PC-3 (cell line): ENCODE data around the gene EPB41L4B. TPM values are rescaled to one million over a fixed set of nuclear protein-coding genes. Genes with fewer than 3 reads are reported as not detected.
"Not testable (repeated sequence)": the region's sequence is repeated elsewhere in the genome, so short reads cannot be mapped to it uniquely, and the experiment has no call there.

ENCODE experiments used
- ATAC-seq: fragments of 200-7000 bp; cut with Tn5 transposase; 2 replicates; pipeline ENCODE4 v1.9.1; 2020; ENCODE audit warnings: mild to moderate bottlenecking, moderate library complexity
- BruUV-seq: library from RNA; stranded (reverse); fragments of 400-500 nt; replicated peaks from 2 replicates; lab custom pipeline; 2021; lab: Mats Ljungman, UMichigan
- CTCF ChIA-PET: fragments of 300-600 bp; sonication (Branson Sonifier 250); formaldehyde crosslinking; loops from one replicate; lab custom pipeline; 2022; ENCODE audit warnings: antibody characterized with exemption; lab: Charles Lee
- POLR2A ChIA-PET: fragments of 300-600 bp; sonication (Branson Sonifier 250); formaldehyde crosslinking; loops from one replicate; lab custom pipeline; 2022; ENCODE audit warnings: antibody characterized with exemption; ENCODE audit not compliant: unreplicated experiment; lab: Charles Lee
- DNase-seq: peaks from one replicate; pipeline ENCODE4 v3.0.0-alpha.2; 2015
- H2AFZ ChIP-seq: fragments of 300-600 bp; sonication (generic); 2 replicates; pipeline ENCODE4 v1.6.0; 2016; ENCODE audit warnings: antibody characterized with exemption, low read length
- H3F3A ChIP-seq: fragments of 300-600 bp; sonication (generic); one replicate; pipeline ENCODE4 v1.6.0; 2017; ENCODE audit warnings: antibody characterized with exemption, low read length, control low read depth, mild to moderate bottlenecking; ENCODE audit not compliant: unreplicated experiment
- H3K27ac ChIP-seq: fragments of 300-600 bp; sonication (generic); 2 replicates; pipeline ENCODE4 v1.5.1; 2016; ENCODE audit warnings: mild to moderate bottlenecking, low read length
- H3K27me3 ChIP-seq: fragments of 300-600 bp; sonication (generic); 2 replicates; pipeline ENCODE4 v1.6.1; 2016; ENCODE audit warnings: low read length, mixed read lengths
- H3K36me3 ChIP-seq: fragments of 300-600 bp; sonication (generic); 2 replicates; pipeline ENCODE4 v1.6.1; 2016; ENCODE audit warnings: low read depth, mixed run types, low read length, mixed read lengths
- H3K4me1 ChIP-seq: fragments of 300-600 bp; sonication (generic); 2 replicates; pipeline ENCODE4 v1.5.1; 2016; ENCODE audit warnings: low read length; ENCODE audit not compliant: insufficient read depth
- H3K4me2 ChIP-seq: fragments of 300-600 bp; sonication (generic); 2 replicates; pipeline ENCODE4 v1.6.0; 2016; ENCODE audit warnings: low read length
- H3K4me3 ChIP-seq: fragments of 300-600 bp; sonication (generic); 2 replicates; pipeline ENCODE4 v1.5.1; 2016; ENCODE audit warnings: mild to moderate bottlenecking, low read length, mixed read lengths
- H3K79me2 ChIP-seq: fragments of 300-600 bp; sonication (generic); 2 replicates; pipeline ENCODE4 v1.6.1; 2017; ENCODE audit warnings: low read length, mixed read lengths
- H3K9ac ChIP-seq: fragments of 300-600 bp; sonication (generic); 2 replicates; pipeline ENCODE4 v1.6.0; 2016; ENCODE audit warnings: mild to moderate bottlenecking, low read length
- H3K9me2 ChIP-seq: fragments of 300-600 bp; sonication (generic); replicated peaks from 2 replicates; pipeline ENCODE4 v1.6.1; 2016; ENCODE audit warnings: mixed run types, low read length, mixed read lengths
- H3K9me3 ChIP-seq: fragments of 300-600 bp; sonication (generic); 2 replicates; pipeline ENCODE4 v1.6.1; 2016; ENCODE audit warnings: low read length, mixed read lengths
- H4K20me1 ChIP-seq: fragments of 300-600 bp; sonication (generic); 2 replicates; pipeline ENCODE4 v1.6.1; 2016; ENCODE audit warnings: low read length, mixed read lengths
- CTCF ChIP-seq: fragments of 300-600 bp; sonication (generic); conservative IDR thresholded peaks from 2 replicates; pipeline ENCODE4 v1.5.1; 2017; ENCODE audit warnings: antibody characterized with exemption, low read depth, mild to moderate bottlenecking, low read length
- EZH2 ChIP-seq: fragments of 300-600 bp; sonication (generic); IDR thresholded peaks from one replicate; pipeline ENCODE4 v1.6.1; 2017; ENCODE audit warnings: antibody characterized with exemption, mild to moderate bottlenecking, low read length; ENCODE audit not compliant: unreplicated experiment
- EZH2phosphoT487 ChIP-seq: fragments of 300-600 bp; sonication (generic); IDR thresholded peaks from 2 replicates; pipeline ENCODE4 v1.6.1; 2018; ENCODE audit warnings: mild to moderate bottlenecking, antibody characterized with exemption, low read length, borderline replicate concordance
- intact Hi-C: fragments of 100-400 bp; cut with micrococcal nuclease; formaldehyde crosslinking; loops from 2 replicates; pipeline ENCODE4 v1.9.0; 2023
- total RNA-seq: library from RNA; depleted of rRNA; stranded (reverse); fragments of >200 nt; gene quantifications from 2 replicates; pipeline ENCODE4 v1.2.3, GENCODE V29; 2014

EPB41L4B gene
- total RNA-seq, 1 experiment from 2014 or later, result 11.2 TPM

- no peaks in the 10 kb centered on the region for H3K9me2 ChIP-seq
- BruUV-seq, result no TSS peak
- no peak overlapping the region for H2AFZ ChIP-seq
- H4K20me1 ChIP-seq, result no peaks in the 10 kb centered on the region
- no peaks in the 10 kb centered on the region for H3K27me3 ChIP-seq
- no peak for ATAC-seq
- H3K79me2 ChIP-seq, result no peaks in the 10 kb centered on the region
- no peaks in the 10 kb centered on the region for H3K4me1 ChIP-seq
- ChIA-PET CTCF (no interaction called here), POLR2A (no interaction called here)
- no peak overlapping the region for H3K4me3 ChIP-seq
- no peaks in the 10 kb centered on the region for H3K36me3 ChIP-seq
- DNase-seq, result no peak
- intact Hi-C loops, result no loop called here
- no peak overlapping the region for H3K27ac ChIP-seq
- TF ChIP-seq EZH2phosphoT487 (no peak), CTCF (no peak), EZH2 (no peak)
- H3F3A ChIP-seq, result no peaks in the 10 kb centered on the region
- no peaks in the 10 kb centered on the region for H3K9me3 ChIP-seq
- no peak overlapping the region for H3K9ac ChIP-seq
- no peak overlapping the region for H3K4me2 ChIP-seq
Measured at GRCh38 chr9:109133533-109133932, 187.3 kb downstream of the EPB41L4B start.

DNA sequence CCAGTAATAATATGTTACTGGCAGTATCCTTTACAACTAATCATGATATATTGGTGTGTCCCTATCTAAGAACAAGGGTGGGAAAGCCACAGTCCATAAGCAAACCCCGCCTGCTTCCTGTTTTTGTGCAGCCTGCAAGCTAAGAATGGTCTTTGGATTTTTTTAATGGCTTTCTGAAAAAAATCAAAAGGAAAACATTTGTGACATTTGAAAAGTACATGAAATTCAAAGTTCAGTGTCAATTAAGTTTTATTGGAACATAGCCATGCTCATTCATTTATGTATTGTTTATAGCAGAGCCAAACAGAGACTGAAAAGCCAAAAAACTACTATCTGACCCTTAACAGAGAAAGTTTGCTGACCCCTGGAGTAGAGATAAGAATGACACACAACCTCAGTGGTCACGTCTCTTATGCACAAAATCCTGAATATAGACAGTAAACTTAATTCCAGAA, 188.3 kb downstream of the EPB41L4B start:
- no peak overlapping the region for H3K9ac ChIP-seq
- H3K4me1 ChIP-seq, result no peaks in the 10 kb centered on the region
- no peak overlapping the region for H2AFZ ChIP-seq
- H3K36me3 ChIP-seq, result no peaks in the 10 kb centered on the region
- no peaks in the 10 kb centered on the region for H3F3A ChIP-seq
- H3K9me3 ChIP-seq, result no peaks in the 10 kb centered on the region
- no peak for TF ChIP-seq EZH2phosphoT487
- no peak for TF ChIP-seq EZH2
- no peak for TF ChIP-seq CTCF
- ATAC-seq, result no peak
- no peaks in the 10 kb centered on the region for H3K79me2 ChIP-seq
- ChIA-PET CTCF (no interaction called here), POLR2A (no interaction called here)
- H4K20me1 ChIP-seq, result no peaks in the 10 kb centered on the region
- no peak overlapping the region for H3K4me2 ChIP-seq
- intact Hi-C loops, result no loop called here
- no peaks in the 10 kb centered on the region for H3K9me2 ChIP-seq
- no peak overlapping the region for H3K4me3 ChIP-seq
- H3K27me3 ChIP-seq, result no peaks in the 10 kb centered on the region
- H3K27ac ChIP-seq, result no peak overlapping the region
- DNase-seq, result no peak
- no TSS peak for BruUV-seq

GRCh38 chr9:109129470-109130197, 191.2 kb downstream of the EPB41L4B start:
- no peak for TF ChIP-seq EZH2phosphoT487
- TF ChIP-seq EZH2, result no peak
- TF ChIP-seq CTCF, result no peak
- H4K20me1 ChIP-seq, result no peaks in the 10 kb centered on the region
- H3F3A ChIP-seq, result no peaks in the 10 kb centered on the region
- H3K9me2 ChIP-seq, result no peaks in the 10 kb centered on the region
- H2AFZ ChIP-seq, result no peak overlapping the region
- no peak overlapping the region for H3K4me3 ChIP-seq
- H3K4me2 ChIP-seq, result no peak overlapping the region
- no peak overlapping the region for H3K27ac ChIP-seq
- no peaks in the 10 kb centered on the region for H3K79me2 ChIP-seq
- H3K9ac ChIP-seq, result no peak overlapping the region
- CTCF ChIA-PET, result interaction anchor here (0.6 kb wide), 1 partner anchor 89 kb away, joined by 5 read pairs; no protein-coding TSS in a partner anchor
- intact Hi-C loops, result no loop called here
- POLR2A ChIA-PET, result no interaction called here
- H3K27me3 ChIP-seq, result no peaks in the 10 kb centered on the region
- BruUV-seq, result no TSS peak
- DNase-seq (no peak), ATAC-seq (no peak)
- H3K9me3 ChIP-seq, result no peaks in the 10 kb centered on the region
- H3K36me3 ChIP-seq, result no peaks in the 10 kb centered on the region
- H3K4me1 ChIP-seq, result no peaks in the 10 kb centered on the region

DNA sequence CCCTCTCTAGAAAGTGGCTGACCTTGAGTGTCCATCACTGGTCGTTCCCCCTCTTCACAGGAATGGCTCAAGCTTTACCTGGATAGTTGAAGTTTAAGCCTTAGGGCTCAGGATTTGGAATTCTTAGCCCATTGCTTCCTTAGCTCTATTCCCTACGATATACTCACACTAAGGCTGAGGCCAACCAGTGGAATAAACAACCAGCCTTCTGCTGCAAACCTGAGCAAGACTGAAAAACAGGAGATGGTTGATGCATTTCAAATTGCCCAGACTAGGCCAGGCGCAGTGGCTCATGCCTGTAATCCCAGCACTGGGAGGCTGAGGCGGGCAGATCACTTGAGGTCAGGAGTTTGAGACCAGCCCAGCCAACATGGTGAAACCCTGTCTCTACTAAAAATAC, 194.2 kb downstream of the EPB41L4B start:
- H3K4me1 ChIP-seq, H3K36me3 ChIP-seq, H3K9me2 ChIP-seq, POLR2A ChIA-PET, BruUV-seq, H3K9me3 ChIP-seq, H2AFZ ChIP-seq, H3K4me3 ChIP-seq, H3F3A ChIP-seq, H3K9ac ChIP-seq, intact Hi-C loops, H4K20me1 ChIP-seq, H3K79me2 ChIP-seq, CTCF ChIA-PET, H3K27ac ChIP-seq, DNase-seq, H3K4me2 ChIP-seq, ATAC-seq, H3K27me3 ChIP-seq: not testable (repeated sequence)
